Bronchial epithelial cell (primary cell): Measurements from ENCODE around the gene ADAMTS14. TPM values are rescaled to one million over a fixed set of nuclear protein-coding genes. Genes with fewer than 3 reads are reported as not detected.
A peak's percentile ranks its signal among the peaks of the same experiment; 100 is the strongest.

Experiments
- DNase-seq: peaks from one replicate; pipeline ENCODE4 v3.0.0-alpha.2; 2010; ENCODE audit warnings: low read depth
- FAIRE-seq: peaks from 2 replicates; lab custom pipeline; 2011; peaks lifted over from hg19 to GRCh38; lab: Jason Lieb, UNC
- H3K27me3 ChIP-seq: 2 replicates; pipeline ENCODE4 v1.5.1; 2011; ENCODE audit warnings: low read length; ENCODE audit not compliant: control insufficient read depth, insufficient read depth
- H3K36me3 ChIP-seq: 2 replicates; pipeline ENCODE4 v1.5.1; 2011; ENCODE audit warnings: low read length; ENCODE audit not compliant: control insufficient read depth, insufficient read depth
- H3K4me3 ChIP-seq: 2 replicates; pipeline ENCODE4 v1.5.1; 2011; ENCODE audit warnings: mild to moderate bottlenecking, low read depth, low read length, control low read depth
- CTCF ChIP-seq: IDR thresholded peaks from 2 replicates; pipeline ENCODE4 v1.5.1; 2011; ENCODE audit warnings: mild to moderate bottlenecking, moderate library complexity, low read length, control low read depth, inconsistent platforms; ENCODE audit not compliant: insufficient read depth, severe bottlenecking
- total RNA-seq: library from RNA; depleted of rRNA; stranded (reverse); fragments of >200 nt; gene quantifications from 2 replicates; pipeline ENCODE4 v1.2.1, GENCODE V29; 2014

ADAMTS14 gene
- total RNA-seq, 1 donor from 2014 or later = 0.26 TPM

- H3K36me3 ChIP-seq = no peaks in the 10 kb centered on the region
- no peak for FAIRE-seq
- DNase-seq = no peak
Observed at GRCh38 chr10:70779088-70779487, 106.8 kb downstream of the ADAMTS14 start.

GRCh38 chr10:70779511-70780369 lies 107.4 kb downstream of the ADAMTS14 start:
- H3K4me3 ChIP-seq = no peak overlapping the region
- H3K27me3 ChIP-seq = peaks cover 1% of the 10 kb centered on the region
- no peak for TF ChIP-seq CTCF
- no peaks in the 10 kb centered on the region for H3K36me3 ChIP-seq
- FAIRE-seq (peak; percentile 58), DNase-seq (no peak)

More at GRCh38 chr10:70779088-70779487, 106.8 kb downstream of the ADAMTS14 start:
- Histone ChIP-seq H3K4me3 (no peak overlapping the region), H3K27me3 (peaks cover 1% of the 10 kb centered on the region)
- TF ChIP-seq CTCF = no peak

GRCh38 chr10:70780370-70780760 lies 108.1 kb downstream of the ADAMTS14 start:
- no peak overlapping the region for H3K4me3 ChIP-seq
- no peak for DNase-seq
- peaks cover 1% of the 10 kb centered on the region for H3K27me3 ChIP-seq
- H3K36me3 ChIP-seq = no peaks in the 10 kb centered on the region
- no peak for TF ChIP-seq CTCF
- no peak for FAIRE-seq

GRCh38 chr10:70780772-70781171 lies 108.5 kb downstream of the ADAMTS14 start:
- no peak for TF ChIP-seq CTCF
- H3K36me3 ChIP-seq = no peaks in the 10 kb centered on the region
- peaks cover 1% of the 10 kb centered on the region for H3K27me3 ChIP-seq
- H3K4me3 ChIP-seq = no peak overlapping the region
- DNase-seq (no peak), FAIRE-seq (no peak)

- DNase-seq (no peak), FAIRE-seq (no peak)
- no peak overlapping the region for H3K4me3 ChIP-seq
- peaks cover 1% of the 10 kb centered on the region for H3K27me3 ChIP-seq
- TF ChIP-seq CTCF = no peak
- no peaks in the 10 kb centered on the region for H3K36me3 ChIP-seq
Observed at GRCh38 chr10:70781461-70782051, 109.2 kb downstream of the ADAMTS14 start.
